Caco-2 (cell line): ENCODE measurements around the gene SENP7. TPM values are rescaled to one million over a fixed set of nuclear protein-coding genes. Genes with fewer than 3 reads are reported as not detected.

ENCODE experiments used
- Bru-seq: library from RNA; stranded (reverse); fragments of 400-500 nt; gene quantifications from one replicate; lab custom pipeline; 2021; lab: Mats Ljungman, UMichigan
- BruChase-seq, 2 experiments: library from RNA; stranded (reverse); fragments of 400-500 nt; gene quantifications; one replicate each; lab custom pipeline; 2021; lab: Mats Ljungman, UMichigan
- BruUV-seq: library from RNA; stranded (reverse); fragments of 400-500 nt; replicated peaks from 2 replicates; lab custom pipeline; 2021; lab: Mats Ljungman, UMichigan
- CTCF ChIA-PET: fragments of 300-600 bp; sonication (Branson Sonifier 250); formaldehyde crosslinking; loops from one replicate; lab custom pipeline; 2022; ENCODE audit warnings: antibody characterized with exemption; lab: Charles Lee
- POLR2A ChIA-PET: fragments of 300-600 bp; sonication (Branson Sonifier 250); formaldehyde crosslinking; loops from one replicate; lab custom pipeline; 2022; ENCODE audit warnings: antibody characterized with exemption; lab: Charles Lee
- DNase-seq, 2 experiments: peaks; one replicate each; pipeline versions ENCODE4 v3.0.0 to v3.0.0-alpha.2; 2020 to 2022
- H3K27me3 ChIP-seq: replicated peaks from 2 replicates; pipeline ENCODE4 v1.6.0; 2011; ENCODE audit warnings: low read length; ENCODE audit not compliant: control insufficient read depth, insufficient read depth
- H3K36me3 ChIP-seq: 2 replicates; pipeline ENCODE4 v1.5.1; 2011; ENCODE audit warnings: low read length; ENCODE audit not compliant: control insufficient read depth, insufficient read depth
- H3K4me1 ChIP-seq: fragments of 250-450 bp; sonication (Bioruptor Pico); 2 replicates; pipeline ENCODE4 v1.5.1; 2020; ENCODE audit warnings: mild to moderate bottlenecking
- H3K4me3 ChIP-seq: 2 replicates; pipeline ENCODE4 v1.5.1; 2011; ENCODE audit warnings: low read depth, mild to moderate bottlenecking, control low read depth, low read length
- H3K9me3 ChIP-seq: fragments of 250-450 bp; sonication (Bioruptor Pico); 2 replicates; pipeline ENCODE4 v1.5.1; 2020; ENCODE audit warnings: mild to moderate bottlenecking, moderate library complexity
- H3K27ac Mint-ChIP-seq: one replicate; pipeline ENCODE4 v1.8.0; 2022; ENCODE audit warnings: mixed read lengths; ENCODE audit not compliant: unreplicated experiment
- H3K27me3 Mint-ChIP-seq: one replicate; pipeline ENCODE4 v1.8.0; 2022; ENCODE audit warnings: mixed read lengths; ENCODE audit not compliant: insufficient read depth, unreplicated experiment
- H3K36me3 Mint-ChIP-seq: one replicate; pipeline ENCODE4 v1.8.0; 2022; ENCODE audit warnings: mild to moderate bottlenecking, mixed read lengths; ENCODE audit not compliant: insufficient read depth, unreplicated experiment
- H3K4me1 Mint-ChIP-seq: one replicate; pipeline ENCODE4 v1.8.0; 2022; ENCODE audit warnings: low read depth, mixed read lengths; ENCODE audit not compliant: unreplicated experiment
- H3K4me3 Mint-ChIP-seq: one replicate; pipeline ENCODE4 v1.8.0; 2022; ENCODE audit warnings: mild to moderate bottlenecking, moderate library complexity, mixed read lengths; ENCODE audit not compliant: unreplicated experiment
- H3K9me3 Mint-ChIP-seq: one replicate; pipeline ENCODE4 v1.8.0; 2022; ENCODE audit warnings: mixed read lengths; ENCODE audit not compliant: unreplicated experiment
- intact Hi-C: fragments of 100-400 bp; cut with micrococcal nuclease; formaldehyde crosslinking; loops from one replicate; pipeline ENCODE4 v1.10.0; 2022; ENCODE audit not compliant: unreplicated experiment
- long read RNA-seq: library from polyadenylated mRNA; stranded (forward); transcript quantifications from one replicate; pipeline ENCODE4 v2.0.0, GENCODE V29; 2022
- total RNA-seq: library from RNA; stranded (reverse); gene quantifications from 2 replicates; pipeline ENCODE4 v1.2.3, GENCODE V29; 2022
- TF ChIP-seq, protein P1 (sequence below), 2 experiments: fragments of 200-600 bp in 1 of 2; IDR thresholded peaks; 1 replicate in 1 of 2; 2 replicates in 1 of 2; pipeline versions ENCODE4 v1.5.1 to v1.8.0; 2011 to 2022; ENCODE audit warnings: antibody characterized with exemption in 1 of 2, control low read depth in 1 of 2, inconsistent platforms in 1 of 2, low read depth in 1 of 2, low read length in 1 of 2, mild to moderate bottlenecking in 1 of 2, moderate library complexity in 1 of 2; ENCODE audit not compliant: insufficient read depth in 1 of 2, severe bottlenecking in 1 of 2, unreplicated experiment in 1 of 2

SENP7 gene, protein sequence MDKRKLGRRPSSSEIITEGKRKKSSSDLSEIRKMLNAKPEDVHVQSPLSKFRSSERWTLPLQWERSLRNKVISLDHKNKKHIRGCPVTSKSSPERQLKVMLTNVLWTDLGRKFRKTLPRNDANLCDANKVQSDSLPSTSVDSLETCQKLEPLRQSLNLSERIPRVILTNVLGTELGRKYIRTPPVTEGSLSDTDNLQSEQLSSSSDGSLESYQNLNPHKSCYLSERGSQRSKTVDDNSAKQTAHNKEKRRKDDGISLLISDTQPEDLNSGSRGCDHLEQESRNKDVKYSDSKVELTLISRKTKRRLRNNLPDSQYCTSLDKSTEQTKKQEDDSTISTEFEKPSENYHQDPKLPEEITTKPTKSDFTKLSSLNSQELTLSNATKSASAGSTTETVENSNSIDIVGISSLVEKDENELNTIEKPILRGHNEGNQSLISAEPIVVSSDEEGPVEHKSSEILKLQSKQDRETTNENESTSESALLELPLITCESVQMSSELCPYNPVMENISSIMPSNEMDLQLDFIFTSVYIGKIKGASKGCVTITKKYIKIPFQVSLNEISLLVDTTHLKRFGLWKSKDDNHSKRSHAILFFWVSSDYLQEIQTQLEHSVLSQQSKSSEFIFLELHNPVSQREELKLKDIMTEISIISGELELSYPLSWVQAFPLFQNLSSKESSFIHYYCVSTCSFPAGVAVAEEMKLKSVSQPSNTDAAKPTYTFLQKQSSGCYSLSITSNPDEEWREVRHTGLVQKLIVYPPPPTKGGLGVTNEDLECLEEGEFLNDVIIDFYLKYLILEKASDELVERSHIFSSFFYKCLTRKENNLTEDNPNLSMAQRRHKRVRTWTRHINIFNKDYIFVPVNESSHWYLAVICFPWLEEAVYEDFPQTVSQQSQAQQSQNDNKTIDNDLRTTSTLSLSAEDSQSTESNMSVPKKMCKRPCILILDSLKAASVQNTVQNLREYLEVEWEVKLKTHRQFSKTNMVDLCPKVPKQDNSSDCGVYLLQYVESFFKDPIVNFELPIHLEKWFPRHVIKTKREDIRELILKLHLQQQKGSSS
- total RNA-seq = 7.6 and 8.5 TPM in 2 replicates
- percentile 66 among the genes with signal in this experiment for Bru-seq, nascent RNA
- percentile 61 among the genes with signal in this experiment for BruChase-seq, experiment 1, labeled RNA remaining after a 2-hour chase
- BruChase-seq, experiment 2, labeled RNA remaining after a 6-hour chase = percentile 57 among the genes with signal in this experiment
- long read RNA-seq, full-length matches to known transcripts = 5 of 7 reads
- long read RNA-seq, partial matches to known transcripts = 2 of 7 reads
- long read RNA-seq, other reads (novel, unspliced or antisense) = 0 of 7 reads

DNA sequence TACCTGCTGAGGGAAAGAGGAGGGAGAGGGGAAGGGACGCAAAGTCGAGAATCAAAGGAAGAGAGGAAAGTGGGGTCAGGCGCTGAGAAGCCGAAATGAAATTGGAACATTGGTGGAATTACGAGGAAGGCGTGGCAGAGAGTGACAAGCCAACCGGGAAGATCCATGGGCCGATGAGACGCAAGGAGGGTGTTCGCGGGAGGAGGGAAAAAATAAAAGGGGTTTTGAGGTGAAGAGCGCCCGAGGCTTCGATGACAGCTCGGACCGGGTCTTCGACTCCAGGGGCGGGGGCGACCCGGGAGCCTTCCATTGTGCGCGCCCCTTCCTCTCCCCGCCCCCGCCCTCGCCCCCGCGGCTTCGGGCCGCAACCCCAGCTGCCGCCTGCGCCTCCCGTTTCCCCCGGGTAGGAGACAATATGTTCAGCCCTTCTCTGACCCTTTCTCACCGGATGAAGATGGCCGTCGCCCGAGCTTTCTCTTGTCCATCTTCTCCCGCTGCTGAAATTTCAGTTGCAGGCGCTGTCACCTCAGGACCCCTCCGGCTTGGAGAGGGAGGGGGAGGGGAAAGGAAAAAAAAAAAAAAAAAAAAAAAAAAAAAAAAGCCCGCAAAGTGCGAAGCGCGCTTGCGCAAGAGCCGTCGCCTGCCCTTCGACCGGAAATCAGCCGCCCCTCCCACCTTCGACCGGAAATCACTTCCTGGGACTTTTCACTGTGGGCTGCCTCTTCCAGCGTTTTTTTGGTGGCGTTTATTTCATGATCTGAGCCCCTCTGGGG, at the start of gene SENP7:
SENP7 (minus strand) TSS at position 567 of the 773 bp plus-strand sequence; CDS start at position 485, 82 bp downstream.
- H3K9me3 Mint-ChIP-seq = no peaks in the 10 kb centered on the region
- peak within 1 kb of the TSS; percentile 54 for H3K4me3 ChIP-seq
- intact Hi-C loops = loop anchor here (1.0 to 2.0 kb wide), 2 partner anchors 36 to 61 kb away; partner anchors contain the start of gene PCNP
- H3K9me3 ChIP-seq = no peaks in the 10 kb centered on the region
- CTCF ChIA-PET = interaction anchor here (0.7 to 1.5 kb wide), 2 partner anchors 61 to 303 kb away, joined by 3 read pairs; partner anchors contain the start of gene PCNP
- peaks cover 11% of the 10 kb centered on the region for H3K4me1 ChIP-seq
- peak within 1 kb of the TSS; percentile 90 for H3K4me3 Mint-ChIP-seq
- TF ChIP-seq, protein P1, sequence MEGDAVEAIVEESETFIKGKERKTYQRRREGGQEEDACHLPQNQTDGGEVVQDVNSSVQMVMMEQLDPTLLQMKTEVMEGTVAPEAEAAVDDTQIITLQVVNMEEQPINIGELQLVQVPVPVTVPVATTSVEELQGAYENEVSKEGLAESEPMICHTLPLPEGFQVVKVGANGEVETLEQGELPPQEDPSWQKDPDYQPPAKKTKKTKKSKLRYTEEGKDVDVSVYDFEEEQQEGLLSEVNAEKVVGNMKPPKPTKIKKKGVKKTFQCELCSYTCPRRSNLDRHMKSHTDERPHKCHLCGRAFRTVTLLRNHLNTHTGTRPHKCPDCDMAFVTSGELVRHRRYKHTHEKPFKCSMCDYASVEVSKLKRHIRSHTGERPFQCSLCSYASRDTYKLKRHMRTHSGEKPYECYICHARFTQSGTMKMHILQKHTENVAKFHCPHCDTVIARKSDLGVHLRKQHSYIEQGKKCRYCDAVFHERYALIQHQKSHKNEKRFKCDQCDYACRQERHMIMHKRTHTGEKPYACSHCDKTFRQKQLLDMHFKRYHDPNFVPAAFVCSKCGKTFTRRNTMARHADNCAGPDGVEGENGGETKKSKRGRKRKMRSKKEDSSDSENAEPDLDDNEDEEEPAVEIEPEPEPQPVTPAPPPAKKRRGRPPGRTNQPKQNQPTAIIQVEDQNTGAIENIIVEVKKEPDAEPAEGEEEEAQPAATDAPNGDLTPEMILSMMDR (IDR thresholded peaks at IDR 0.05; ENCODE audit: insufficient read depth in 1 of 2, low read depth in 1 of 2, low read length in 1 of 2, severe bottlenecking in 1 of 2, unreplicated experiment in 1 of 2) = no peak
- H3K36me3 Mint-ChIP-seq = peaks cover 11% of the 10 kb centered on the region
- no peaks in the 10 kb centered on the region for H3K27me3 Mint-ChIP-seq
- DNase-seq = peak; percentile 81 to 82
- no peaks in the 10 kb centered on the region for H3K36me3 ChIP-seq
- BruUV-seq = no TSS peak
- no peaks in the 10 kb centered on the region for H3K27me3 ChIP-seq
- H3K27ac Mint-ChIP-seq = peak within 1 kb of the TSS; percentile 77
- POLR2A ChIA-PET = interaction anchor here (0.6 to 0.8 kb wide), 2 partner anchors 61 to 172 kb away, joined by 3 to 10 read pairs; no protein-coding TSS in a partner anchor
- H3K4me1 Mint-ChIP-seq = peaks cover 6% of the 10 kb centered on the region

DNA sequence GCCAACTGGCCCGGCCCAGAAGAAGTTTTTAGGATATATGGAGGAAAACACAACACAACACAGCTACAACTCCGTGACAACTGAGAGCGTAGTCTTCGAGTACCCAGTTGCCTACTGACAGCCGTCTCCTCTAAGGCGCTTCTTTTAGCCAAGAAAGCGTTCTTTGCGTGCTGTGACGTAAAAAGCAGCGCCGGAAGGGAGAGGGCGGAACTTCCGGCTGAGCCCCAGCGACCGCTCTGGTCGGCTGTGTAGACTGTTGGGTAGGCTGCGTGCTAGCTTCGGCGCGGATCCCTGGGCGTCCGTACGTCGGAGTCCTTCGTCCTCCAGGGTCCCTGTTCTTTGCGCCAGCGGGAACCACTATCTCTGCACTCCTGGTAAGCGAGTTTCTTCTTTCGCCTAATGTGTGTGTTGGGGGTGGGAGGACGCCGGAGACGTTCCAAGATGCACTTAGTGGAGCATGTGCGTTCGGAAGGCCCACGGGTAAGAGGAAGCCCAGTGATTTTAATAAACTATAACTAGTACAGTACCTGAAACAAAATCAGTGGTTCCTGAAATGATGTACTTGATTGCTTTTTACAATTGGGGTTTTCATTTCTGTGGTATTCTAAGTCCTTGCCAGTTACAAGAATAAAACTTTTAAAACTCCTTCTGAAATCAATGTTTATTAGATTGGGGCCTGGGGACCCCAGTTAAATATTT, 48.8 kb upstream of the SENP7 start, which contains the start of gene TRMT10C:
TRMT10C (plus strand) TSS at position 239 of the 699 bp plus-strand sequence. CDS start 2,914 bp downstream, outside the sequence.
- TF ChIP-seq, protein P1 (IDR thresholded peaks at IDR 0.05; ENCODE audit: insufficient read depth in 1 of 2, low read depth in 1 of 2, low read length in 1 of 2, severe bottlenecking in 1 of 2, unreplicated experiment in 1 of 2) = no peak
- Mint-ChIP-seq H3K4me1 (no peaks in the 10 kb centered on the region), H3K9me3 (no peaks in the 10 kb centered on the region), H3K27ac (peak within 1 kb of the TSS; percentile 87), H3K4me3 (peak within 1 kb of the TSS; percentile 83), H3K27me3 (no peaks in the 10 kb centered on the region), H3K36me3 (peaks cover 39% of the 10 kb centered on the region)
- Histone ChIP-seq H3K4me1 (no peaks in the 10 kb centered on the region; the same call in 1 of the 2 replicates), H3K36me3 (no peaks in the 10 kb centered on the region), H3K9me3 (no peaks in the 10 kb centered on the region), H3K27me3 (no peaks in the 10 kb centered on the region), H3K4me3 (peak within 1 kb of the TSS; percentile 91)
- intact Hi-C loops = loop anchor here (1.0 kb wide), 3 partner anchors 12 to 125 kb away; partner anchors contain the start of gene RPL24
- peak; percentile 91 for DNase-seq
- BruUV-seq = TSS peak; percentile 71
- ChIA-PET POLR2A (interaction anchor here (0.8 to 2.3 kb wide), 3 partner anchors 12 to 66 kb away, joined by 3 to 34 read pairs (median 4); partner anchors contain the start of gene PCNP), CTCF (no interaction called here)
